ENCODE measurements around the gene PIGL.

Gene PIGL

GRCh38 chr17:16232391-16232790, 15.4 kb downstream of the PIGL start:
- no peak overlapping the region for H3K4me3 ChIP-seq (ENCODE audit: low read depth, low read length)
- TF ChIP-seq CTCF (IDR thresholded peaks at IDR 0.05; ENCODE audit: borderline replicate concordance, insufficient read depth, low read depth, low read length) = no peak

GRCh38 chr17:16239931-16240330, 22.9 kb downstream of the PIGL start:
- no peak overlapping the region for H3K4me3 ChIP-seq (ENCODE audit: low read depth, low read length)
- no peak for TF ChIP-seq CTCF (IDR thresholded peaks at IDR 0.05; ENCODE audit: borderline replicate concordance, insufficient read depth, low read depth, low read length)

- TF ChIP-seq CTCF (IDR thresholded peaks at IDR 0.05; ENCODE audit: borderline replicate concordance, insufficient read depth, low read depth, low read length) = no peak
- H3K4me3 ChIP-seq (ENCODE audit: low read depth, low read length) = no peak overlapping the region
Observed at GRCh38 chr17:16241906-16242399, 24.9 kb downstream of the PIGL start.

GRCh38 chr17:16243385-16243784, 26.4 kb downstream of the PIGL start:
- TF ChIP-seq CTCF (IDR thresholded peaks at IDR 0.05; ENCODE audit: borderline replicate concordance, insufficient read depth, low read depth, low read length) = no peak
- H3K4me3 ChIP-seq (ENCODE audit: low read depth, low read length) = no peak overlapping the region

GRCh38 chr17:16243801-16244567, 27.0 kb downstream of the PIGL start:
- TF ChIP-seq CTCF (IDR thresholded peaks at IDR 0.05; ENCODE audit: borderline replicate concordance, insufficient read depth, low read depth, low read length) = no peak

GRCh38 chr17:16247586-16247984, 30.6 kb downstream of the PIGL start:
- TF ChIP-seq CTCF (IDR thresholded peaks at IDR 0.05; ENCODE audit: borderline replicate concordance, insufficient read depth, low read depth, low read length) = no peak
- no peak overlapping the region for H3K4me3 ChIP-seq (ENCODE audit: low read depth, low read length)

More at GRCh38 chr17:16243801-16244567, 27.0 kb downstream of the PIGL start:
- H3K4me3 ChIP-seq (ENCODE audit: low read depth, low read length) = no peak overlapping the region

GRCh38 chr17:16250635-16251034, 33.6 kb downstream of the PIGL start:
- TF ChIP-seq CTCF (IDR thresholded peaks at IDR 0.05; ENCODE audit: borderline replicate concordance, insufficient read depth, low read depth, low read length) = no peak

More at GRCh38 chr17:16250635-16251034, 33.6 kb downstream of the PIGL start:
- H3K4me3 ChIP-seq (ENCODE audit: low read depth, low read length) = no peak overlapping the region

Measured in GM12875 (cell line).